Left colon (tissue), 2 donors: ENCODE results near the gene ADAM12. TPM values are rescaled to one million over a fixed set of nuclear protein-coding genes. Genes with fewer than 3 reads are reported as not detected.

Source experiments
- ATAC-seq: fragments of 200-7000 bp; cut with Tn5 transposase; one replicate; pipeline ENCODE4 v1.9.1; 2020; ENCODE audit warnings: mild to moderate bottlenecking, moderate library complexity
- DNase-seq, 2 donors: peaks; one replicate each; pipeline ENCODE4 v3.0.0-alpha.2; 2020
- intact Hi-C, 2 donors: fragments of 100-400 bp; cut with DNase I in 1 of 2; cut with micrococcal nuclease in 1 of 2; formaldehyde crosslinking; loops; one replicate each; pipeline versions ENCODE4 v1.11.2 to v1.14.0; 2022; cut with DNase I, micrococcal nuclease
- total RNA-seq, 2 donors: library from RNA; stranded (reverse); fragmentation: NEBNext Ultra II Directional; extraction: Animal tissue kit (Norgen Biotek cat#: 25700); gene quantifications; one replicate each; pipeline ENCODE4 v1.2.1, GENCODE V29; 2021
- donor health status: DM: no; HTN: no; CAD: no.
- donor health status: DM: yes; HTN: yes; CAD: no.

ADAM12 gene
- total RNA-seq, 2 donors from 2014 or later = 0.28 to 0.61 TPM

DNA sequence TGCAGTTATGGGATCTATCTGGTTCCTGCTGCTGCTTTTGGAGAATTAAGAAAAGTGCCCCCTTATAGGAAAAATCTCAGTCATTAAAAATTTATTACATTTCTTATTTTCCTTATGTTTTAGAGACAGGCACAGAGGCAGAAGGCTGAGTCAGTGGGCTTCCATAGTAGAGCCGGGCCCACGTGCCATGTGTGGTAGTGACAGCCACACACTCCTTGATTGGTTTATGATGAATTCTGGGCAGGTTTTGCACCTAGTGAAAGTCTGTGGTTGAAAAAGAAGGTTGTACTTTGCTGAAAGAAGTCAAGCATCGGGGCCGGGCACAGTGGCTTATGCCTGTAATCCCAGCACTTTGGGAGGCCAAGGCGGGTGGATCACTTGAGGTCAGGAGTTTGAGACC, 382.0 kb downstream of the ADAM12 start:
- no peak for DNase-seq
- intact Hi-C loops = no loop called here
- no peak for ATAC-seq

DNA sequence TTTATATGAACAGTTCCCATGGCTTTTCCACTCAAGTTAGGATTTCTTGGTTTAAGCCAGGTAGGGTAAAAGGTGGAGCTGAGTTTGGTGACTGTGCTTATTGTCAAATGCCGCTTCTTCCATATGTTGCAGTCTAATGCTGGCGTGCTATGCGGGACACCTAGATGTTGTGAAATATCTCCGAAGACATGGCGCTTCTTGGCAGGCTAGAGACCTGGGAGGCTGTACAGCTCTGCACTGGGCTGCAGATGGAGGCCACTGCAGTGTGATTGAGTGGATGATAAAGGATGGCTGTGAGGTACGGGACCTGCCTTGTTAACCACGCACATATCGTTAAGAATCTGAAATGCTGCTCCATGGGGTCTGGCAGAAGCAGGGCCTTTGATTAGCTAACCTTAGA, 383.5 kb downstream of the ADAM12 start:
- ATAC-seq = no peak
- DNase-seq = no peak
- intact Hi-C loops = no loop called here

- no peak for DNase-seq
- no peak for ATAC-seq
- intact Hi-C loops = no loop called here
Measured at GRCh38 chr10:126001576-126001975, 386.7 kb downstream of the ADAM12 start.

DNA sequence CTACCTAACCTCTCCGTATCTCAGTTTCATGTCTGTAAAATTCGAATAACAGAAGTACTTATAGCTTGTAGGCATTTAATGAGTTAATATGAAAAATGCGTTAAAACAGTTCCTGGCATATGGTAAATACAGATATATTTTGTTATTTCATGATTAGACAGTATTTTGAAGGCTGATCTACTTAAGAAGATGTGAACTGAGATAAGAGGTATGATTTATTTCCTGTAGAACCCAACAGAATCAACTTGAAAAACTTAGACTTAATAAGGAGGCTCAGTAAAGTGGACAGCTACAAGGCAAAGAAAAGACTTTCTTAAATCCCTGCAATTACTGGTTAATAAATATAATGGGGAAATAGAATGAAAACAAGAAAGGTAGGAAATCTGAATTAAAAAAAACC, 388.6 kb downstream of the ADAM12 start:
- intact Hi-C loops = no loop called here
- DNase-seq (no peak), ATAC-seq (no peak)

DNA sequence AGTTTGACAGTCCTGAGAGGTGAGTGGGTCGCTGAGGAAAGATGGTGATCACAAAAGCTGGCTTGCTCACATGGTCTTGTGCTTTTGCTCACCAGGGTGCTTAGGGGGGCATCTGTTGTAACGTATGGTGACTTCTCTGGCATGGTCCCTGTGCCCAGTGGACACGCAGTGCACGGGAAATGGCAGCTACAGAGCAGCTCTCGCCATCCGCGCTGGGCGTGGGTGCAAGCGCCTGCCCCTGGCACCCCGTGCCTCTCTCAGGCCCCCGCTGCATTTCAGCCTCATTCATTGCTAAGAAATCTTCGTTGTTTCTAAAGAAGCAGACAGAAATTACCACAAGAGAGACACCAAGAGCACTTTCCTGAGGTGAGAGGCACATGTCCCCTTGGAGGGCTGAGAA, 390.7 kb downstream of the ADAM12 start:
- no peak for ATAC-seq
- no peak for DNase-seq
- intact Hi-C loops = no loop called here

DNA sequence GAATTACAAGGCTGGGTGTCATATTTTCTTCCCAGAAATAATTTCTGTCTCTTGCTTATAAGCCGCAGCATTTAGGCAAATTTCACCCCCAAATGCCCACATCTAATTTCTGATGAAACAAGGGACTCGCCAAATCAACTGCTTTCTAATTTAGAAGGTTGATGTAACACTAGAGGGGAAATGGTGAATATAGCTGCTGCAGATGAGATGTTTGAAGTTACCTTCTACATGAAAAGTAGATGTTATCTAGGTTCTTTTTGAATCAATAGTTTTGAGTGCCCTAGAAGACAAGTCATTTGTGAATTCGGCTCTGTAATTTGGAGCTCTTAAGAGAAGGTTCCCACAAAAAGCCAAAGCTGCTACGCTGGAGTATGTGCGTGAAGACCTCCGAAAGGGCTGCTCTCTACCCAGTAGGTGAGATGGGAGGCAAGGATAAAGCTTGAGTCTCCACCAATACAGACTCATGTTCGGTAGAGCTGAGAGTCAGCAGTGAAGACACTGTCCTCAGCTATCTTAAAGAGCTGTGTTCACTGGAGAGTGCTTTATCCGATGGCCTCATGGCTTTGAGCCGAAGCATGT, 392.5 kb downstream of the ADAM12 start:
- DNase-seq = no peak
- ATAC-seq = no peak
- intact Hi-C loops = no loop called here

DNA sequence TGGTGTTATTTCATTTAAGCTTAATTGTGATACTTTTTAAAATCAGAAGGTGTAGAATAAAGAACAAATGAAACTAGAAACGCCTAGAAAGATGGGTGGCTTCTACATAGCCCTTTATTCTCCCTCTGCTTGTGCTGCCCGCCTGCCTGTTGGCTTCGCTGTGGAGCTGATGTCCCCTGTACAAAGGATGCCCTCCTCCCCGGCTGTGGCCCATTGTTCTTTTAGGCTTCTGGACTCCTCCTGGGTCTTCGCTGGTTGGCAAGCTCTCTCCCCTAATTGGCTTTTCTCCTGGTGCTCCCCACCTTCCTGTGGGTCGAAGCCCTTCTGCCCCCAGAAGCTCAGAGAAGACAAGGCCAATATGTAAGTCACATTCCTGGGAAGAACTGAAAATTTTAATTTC, 393.7 kb downstream of the ADAM12 start:
- intact Hi-C loops = no loop called here
- ATAC-seq = no peak
- no peak for DNase-seq

- DNase-seq = no peak
- ATAC-seq = no peak
- intact Hi-C loops = no loop called here
Measured at GRCh38 chr10:125992254-125992653, 396.0 kb downstream of the ADAM12 start.

DNA sequence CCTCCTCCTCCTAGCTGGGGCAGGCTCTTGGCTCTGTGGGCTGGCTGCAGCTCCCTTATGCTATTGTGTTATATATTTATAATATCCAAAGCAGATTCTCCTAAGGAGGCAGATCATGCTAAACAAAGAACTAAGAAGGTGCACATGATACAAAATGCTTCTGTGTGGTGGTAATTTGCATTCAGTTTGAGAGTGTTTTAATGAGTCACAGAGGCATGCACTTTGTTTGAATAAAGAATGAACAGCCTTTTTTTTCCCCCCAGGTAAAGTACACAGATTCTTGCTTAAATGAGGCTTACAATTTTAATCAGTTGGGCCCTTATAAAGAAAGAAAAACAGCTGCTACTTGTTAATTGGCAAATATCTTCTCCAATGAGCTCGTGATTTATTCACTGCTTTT, 396.9 kb downstream of the ADAM12 start:
- ATAC-seq = no peak

GRCh38 chr10:125990974-125991373, 397.3 kb downstream of the ADAM12 start:
- DNase-seq = no peak
- no peak for ATAC-seq
- intact Hi-C loops = no loop called here

More for the DNA sequence above, 396.9 kb downstream of the ADAM12 start:
- DNase-seq = no peak
- intact Hi-C loops = no loop called here

GRCh38 chr10:125989791-125990190, 398.5 kb downstream of the ADAM12 start:
- intact Hi-C loops = loop anchor here in 1 of 2 donors (10.0 kb wide), 1 partner anchor 515 kb away; no protein-coding TSS in a partner anchor
- DNase-seq (no peak), ATAC-seq (no peak)

GRCh38 chr10:125985557-125986240, 402.6 kb downstream of the ADAM12 start:
- ATAC-seq = no peak

GRCh38 chr10:125984865-125985495, 403.3 kb downstream of the ADAM12 start:
- DNase-seq (no peak), ATAC-seq (no peak)
- intact Hi-C loops = loop anchor here in 1 of 2 donors (5.0 to 10.0 kb wide), 2 partner anchors 402 to 520 kb away; partner anchors contain the start of gene ADAM12

More at GRCh38 chr10:125985557-125986240, 402.6 kb downstream of the ADAM12 start:
- intact Hi-C loops = loop anchor here in 1 of 2 donors (10.0 kb wide), 1 partner anchor 519 kb away; no protein-coding TSS in a partner anchor
- DNase-seq = no peak

- no peak for DNase-seq
- intact Hi-C loops = loop anchor here in 1 of 2 donors (5.0 to 10.0 kb wide), 2 partner anchors 403 to 520 kb away; partner anchors contain the start of gene ADAM12
- ATAC-seq = no peak
Measured at GRCh38 chr10:125984346-125984745, 403.9 kb downstream of the ADAM12 start.

GRCh38 chr10:125983656-125984055, 404.6 kb downstream of the ADAM12 start:
- intact Hi-C loops = loop anchor here in 1 of 2 donors (5.0 to 10.0 kb wide), 2 partner anchors 404 to 521 kb away; partner anchors contain the start of gene ADAM12
- ATAC-seq = no peak
- no peak for DNase-seq

- intact Hi-C loops = loop anchor here in 1 of 2 donors (5.0 to 10.0 kb wide), 2 partner anchors 404 to 522 kb away; partner anchors contain the start of gene ADAM12
- ATAC-seq (no peak), DNase-seq (no peak)
Measured at GRCh38 chr10:125983161-125983560, 405.1 kb downstream of the ADAM12 start.

- ATAC-seq = peak; percentile 79
- intact Hi-C loops = loop anchor here in 1 of 2 donors (5.0 to 10.0 kb wide), 2 partner anchors 405 to 522 kb away; partner anchors contain the start of gene ADAM12
- DNase-seq = no peak
Measured at GRCh38 chr10:125982260-125982948, 405.9 kb downstream of the ADAM12 start.

GRCh38 chr10:125980521-125981035, 407.7 kb downstream of the ADAM12 start:
- no peak for ATAC-seq
- intact Hi-C loops = loop anchor here in 1 of 2 donors (5.0 to 10.0 kb wide), 2 partner anchors 407 to 524 kb away; partner anchors contain the start of gene ADAM12
- no peak for DNase-seq

DNA sequence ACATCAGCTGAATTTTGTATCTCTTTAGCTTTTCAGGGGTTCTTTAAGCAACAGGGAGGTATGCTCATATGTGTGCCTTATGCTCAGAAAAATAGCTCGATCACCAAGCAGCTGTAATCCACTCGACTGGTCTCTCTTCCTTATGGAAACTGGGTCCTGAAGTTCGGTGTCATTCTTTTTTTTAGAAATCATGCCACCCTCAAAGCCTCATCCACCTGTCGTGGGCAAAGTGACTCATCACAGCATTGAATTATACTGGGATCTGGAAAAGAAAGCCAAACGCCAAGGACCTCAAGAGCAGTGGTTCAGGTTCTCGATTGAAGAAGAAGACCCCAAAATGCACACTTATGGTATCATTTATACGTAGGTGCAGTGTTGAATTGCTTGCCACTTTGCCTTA, 408.3 kb downstream of the ADAM12 start:
- no peak for ATAC-seq
- DNase-seq = no peak
- intact Hi-C loops = loop anchor here in 1 of 2 donors (5.0 to 10.0 kb wide), 2 partner anchors 407 to 525 kb away; partner anchors contain the start of gene ADAM12
